NAMALWA (cell line): ENCODE data around the gene TMEM61.
"Not testable (repeated sequence)": the region's sequence is repeated elsewhere in the genome, so short reads cannot be mapped to it uniquely, and the experiment has no call there.

ENCODE experiments used
- DNase-seq: peaks from one replicate; pipeline ENCODE4 v3.0.0-alpha.2; 2015; ENCODE audit warnings: low spot score

TMEM61 gene

GRCh38 chr1:54980528-54981241, at the start of gene TMEM61:
Gene TMEM61 (plus strand): TSS chr1:54980628. CDS start chr1:54981066, 438 bp downstream.
- DNase-seq: no peak

- no peak for DNase-seq
Measured at GRCh38 chr1:54931275-54931840, 49.1 kb upstream of the TMEM61 start.

- not testable (repeated sequence) for DNase-seq
Measured at GRCh38 chr1:54934081-54934480, 46.3 kb upstream of the TMEM61 start.

GRCh38 chr1:54934869-54935268, 45.6 kb upstream of the TMEM61 start:
- no peak for DNase-seq

- DNase-seq: no peak
Measured at GRCh38 chr1:54936791-54937190, 43.6 kb upstream of the TMEM61 start.

- no peak for DNase-seq
Measured at GRCh38 chr1:54937469-54937868, 43.0 kb upstream of the TMEM61 start.

GRCh38 chr1:54938955-54939354, 41.5 kb upstream of the TMEM61 start:
- DNase-seq: peak; percentile 26

GRCh38 chr1:54940042-54940441, 40.4 kb upstream of the TMEM61 start:
- no peak for DNase-seq

GRCh38 chr1:54942976-54943375, 37.5 kb upstream of the TMEM61 start:
- no peak for DNase-seq

GRCh38 chr1:54944610-54945392, 35.6 kb upstream of the TMEM61 start:
- peak; percentile 82 for DNase-seq

GRCh38 chr1:54945393-54945936, 35.0 kb upstream of the TMEM61 start:
- no peak for DNase-seq

- no peak for DNase-seq
Measured at GRCh38 chr1:54947540-54947939, 32.9 kb upstream of the TMEM61 start.

GRCh38 chr1:54949053-54949452, 31.4 kb upstream of the TMEM61 start:
- no peak for DNase-seq

- DNase-seq: no peak
Measured at GRCh38 chr1:54950006-54950368, 30.4 kb upstream of the TMEM61 start.

GRCh38 chr1:54950369-54951163, 29.9 kb upstream of the TMEM61 start:
- peak; percentile 73 for DNase-seq

GRCh38 chr1:54951810-54952226, 28.6 kb upstream of the TMEM61 start:
- DNase-seq: no peak

- no peak for DNase-seq
Measured at GRCh38 chr1:54952950-54953718, 27.3 kb upstream of the TMEM61 start.

- no peak for DNase-seq
Measured at GRCh38 chr1:54953846-54954245, 26.6 kb upstream of the TMEM61 start.

GRCh38 chr1:54955359-54955758, 25.1 kb upstream of the TMEM61 start:
- DNase-seq: no peak

GRCh38 chr1:54956726-54957125, 23.7 kb upstream of the TMEM61 start:
- DNase-seq: no peak

GRCh38 chr1:54959241-54959640, 21.2 kb upstream of the TMEM61 start:
- DNase-seq: no peak
